Activated naive CD4-positive, alpha-beta T cell treated with anti-CD3 and anti-CD28 coated beads, Interleukin-2, amount 10 ng/mL, durations not matched to agents 7 days and 5 days (primary cell): ENCODE data around the gene RIPOR2.

Experiments
- CTCF ChIA-PET: fragments of 350-600 bp; sonication (Branson Sonifier 250); formaldehyde crosslinking; loops from one replicate; lab custom pipeline; 2021; ENCODE audit warnings: antibody characterized with exemption; lab: Charles Lee
- DNase-seq: peaks from one replicate; pipeline ENCODE4 v3.0.0-alpha.2; 2020
- H3K27ac Mint-ChIP-seq: one replicate; pipeline ENCODE4 v1.8.0; 2021; ENCODE audit warnings: mild to moderate bottlenecking, moderate library complexity, mixed read lengths
- H3K27me3 Mint-ChIP-seq: one replicate; pipeline ENCODE4 v1.8.0; 2021; ENCODE audit warnings: mild to moderate bottlenecking, mixed read lengths
- H3K36me3 Mint-ChIP-seq: one replicate; pipeline ENCODE4 v1.8.0; 2021; ENCODE audit warnings: mixed read lengths
- H3K4me1 Mint-ChIP-seq: one replicate; pipeline ENCODE4 v1.8.0; 2021; ENCODE audit warnings: mixed read lengths
- H3K4me3 Mint-ChIP-seq: one replicate; pipeline ENCODE4 v1.8.0; 2021; ENCODE audit warnings: mild to moderate bottlenecking, moderate library complexity, mixed read lengths
- H3K9me3 Mint-ChIP-seq: one replicate; pipeline ENCODE4 v1.8.0; 2021; ENCODE audit warnings: mixed read lengths

RIPOR2 gene

GRCh38 chr6:24900917-24901697 lies 34.7 kb downstream of the RIPOR2 start:
- H3K27ac Mint-ChIP-seq: peak overlapping the region; percentile 79
- H3K4me3 Mint-ChIP-seq: peak overlapping the region; percentile 22
- H3K27me3 Mint-ChIP-seq: no peaks in the 10 kb centered on the region
- peaks cover 93% of the 10 kb centered on the region for H3K4me1 Mint-ChIP-seq
- DNase-seq: no peak
- peaks cover 4% of the 10 kb centered on the region for H3K9me3 Mint-ChIP-seq
- H3K36me3 Mint-ChIP-seq: peaks cover 91% of the 10 kb centered on the region
- CTCF ChIA-PET: interaction anchor here (1.1 to 4.4 kb wide), 8 partner anchors 12 to 117 kb away, joined by 4 to 24 read pairs (median 8); no protein-coding TSS in a partner anchor

- no peak overlapping the region for H3K4me3 Mint-ChIP-seq
- peaks cover 4% of the 10 kb centered on the region for H3K9me3 Mint-ChIP-seq
- no peaks in the 10 kb centered on the region for H3K27me3 Mint-ChIP-seq
- CTCF ChIA-PET: interaction anchor here (1.1 to 4.4 kb wide), 10 partner anchors 9 to 118 kb away, joined by 4 to 24 read pairs (median 7); no protein-coding TSS in a partner anchor
- H3K4me1 Mint-ChIP-seq: peaks cover 87% of the 10 kb centered on the region
- H3K27ac Mint-ChIP-seq: peak overlapping the region; percentile 77
- peaks cover 83% of the 10 kb centered on the region for H3K36me3 Mint-ChIP-seq
- DNase-seq: peak; percentile 50
These were observed 35.8 kb downstream of the RIPOR2 start for GRCh38 chr6:24899997-24900325.

- CTCF ChIA-PET: interaction anchor here (1.1 to 4.4 kb wide), 10 partner anchors 9 to 119 kb away, joined by 3 to 24 read pairs (median 7); no protein-coding TSS in a partner anchor
- no peak for DNase-seq
- Mint-ChIP-seq H3K4me1 (peaks cover 87% of the 10 kb centered on the region), H3K4me3 (peak overlapping the region; percentile 46), H3K9me3 (peaks cover 4% of the 10 kb centered on the region), H3K27ac (peak overlapping the region; percentile 77), H3K27me3 (no peaks in the 10 kb centered on the region), H3K36me3 (peaks cover 83% of the 10 kb centered on the region)
These were observed 36.4 kb downstream of the RIPOR2 start for GRCh38 chr6:24899136-24899996.

GRCh38 chr6:24898676-24899075 lies 37.1 kb downstream of the RIPOR2 start:
- Mint-ChIP-seq H3K36me3 (peaks cover 83% of the 10 kb centered on the region), H3K4me1 (peaks cover 87% of the 10 kb centered on the region), H3K27me3 (no peaks in the 10 kb centered on the region), H3K4me3 (no peak overlapping the region), H3K27ac (peak overlapping the region; percentile 77), H3K9me3 (peaks cover 4% of the 10 kb centered on the region)
- DNase-seq: no peak
- CTCF ChIA-PET: interaction anchor here (1.1 to 4.4 kb wide), 5 partner anchors 10 to 119 kb away, joined by 3 to 24 read pairs (median 9); no protein-coding TSS in a partner anchor

GRCh38 chr6:24897186-24897585 lies 38.6 kb downstream of the RIPOR2 start:
- CTCF ChIA-PET: no interaction called here
- H3K36me3 Mint-ChIP-seq: peaks cover 85% of the 10 kb centered on the region
- H3K4me1 Mint-ChIP-seq: peaks cover 89% of the 10 kb centered on the region
- no peaks in the 10 kb centered on the region for H3K27me3 Mint-ChIP-seq
- DNase-seq: no peak
- H3K9me3 Mint-ChIP-seq: no peaks in the 10 kb centered on the region
- H3K4me3 Mint-ChIP-seq: no peak overlapping the region
- H3K27ac Mint-ChIP-seq: no peak overlapping the region

GRCh38 chr6:24893342-24893850 lies 42.4 kb downstream of the RIPOR2 start:
- no peaks in the 10 kb centered on the region for H3K27me3 Mint-ChIP-seq
- no peak for DNase-seq
- no peak overlapping the region for H3K4me3 Mint-ChIP-seq
- peaks cover 72% of the 10 kb centered on the region for H3K36me3 Mint-ChIP-seq
- CTCF ChIA-PET: no interaction called here
- no peaks in the 10 kb centered on the region for H3K9me3 Mint-ChIP-seq
- H3K27ac Mint-ChIP-seq: no peak overlapping the region
- H3K4me1 Mint-ChIP-seq: peaks cover 78% of the 10 kb centered on the region

GRCh38 chr6:24891004-24891403 lies 44.8 kb downstream of the RIPOR2 start:
- CTCF ChIA-PET: no interaction called here
- H3K4me3 Mint-ChIP-seq: no peak overlapping the region
- DNase-seq: no peak
- peaks cover 82% of the 10 kb centered on the region for H3K4me1 Mint-ChIP-seq
- H3K27ac Mint-ChIP-seq: no peak overlapping the region
- peaks cover 72% of the 10 kb centered on the region for H3K36me3 Mint-ChIP-seq
- H3K9me3 Mint-ChIP-seq: no peaks in the 10 kb centered on the region
- H3K27me3 Mint-ChIP-seq: no peaks in the 10 kb centered on the region

GRCh38 chr6:24890471-24890870 lies 45.3 kb downstream of the RIPOR2 start:
- H3K4me3 Mint-ChIP-seq: no peak overlapping the region
- H3K27ac Mint-ChIP-seq: no peak overlapping the region
- no peaks in the 10 kb centered on the region for H3K9me3 Mint-ChIP-seq
- H3K27me3 Mint-ChIP-seq: no peaks in the 10 kb centered on the region
- H3K4me1 Mint-ChIP-seq: peaks cover 83% of the 10 kb centered on the region
- peaks cover 73% of the 10 kb centered on the region for H3K36me3 Mint-ChIP-seq
- CTCF ChIA-PET: no interaction called here
- DNase-seq: no peak

GRCh38 chr6:24888715-24889370 lies 46.9 kb downstream of the RIPOR2 start:
- H3K27me3 Mint-ChIP-seq: no peaks in the 10 kb centered on the region
- no peak overlapping the region for H3K27ac Mint-ChIP-seq
- H3K36me3 Mint-ChIP-seq: peaks cover 70% of the 10 kb centered on the region
- peaks cover 79% of the 10 kb centered on the region for H3K4me1 Mint-ChIP-seq
- no peaks in the 10 kb centered on the region for H3K9me3 Mint-ChIP-seq
- no peak overlapping the region for H3K4me3 Mint-ChIP-seq
- no peak for DNase-seq
- CTCF ChIA-PET: interaction anchor here (1.0 to 2.7 kb wide), 4 partner anchors 11 to 104 kb away, joined by 3 to 13 read pairs (median 6); no protein-coding TSS in a partner anchor

GRCh38 chr6:24887545-24888140 lies 48.1 kb downstream of the RIPOR2 start:
- no peak overlapping the region for H3K4me3 Mint-ChIP-seq
- no peaks in the 10 kb centered on the region for H3K27me3 Mint-ChIP-seq
- CTCF ChIA-PET: interaction anchor here (1.0 to 2.7 kb wide), 3 partner anchors 12 to 105 kb away, joined by 3 to 13 read pairs (median 5); no protein-coding TSS in a partner anchor
- peaks cover 79% of the 10 kb centered on the region for H3K4me1 Mint-ChIP-seq
- no peak for DNase-seq
- no peaks in the 10 kb centered on the region for H3K9me3 Mint-ChIP-seq
- H3K27ac Mint-ChIP-seq: peak overlapping the region; percentile 7
- peaks cover 70% of the 10 kb centered on the region for H3K36me3 Mint-ChIP-seq

- peak overlapping the region; percentile 12 for H3K4me3 Mint-ChIP-seq
- no peaks in the 10 kb centered on the region for H3K9me3 Mint-ChIP-seq
- H3K27ac Mint-ChIP-seq: peak overlapping the region; percentile 86
- H3K4me1 Mint-ChIP-seq: peaks cover 84% of the 10 kb centered on the region
- DNase-seq: no peak
- H3K27me3 Mint-ChIP-seq: no peaks in the 10 kb centered on the region
- H3K36me3 Mint-ChIP-seq: peaks cover 75% of the 10 kb centered on the region
- CTCF ChIA-PET: interaction anchor here (1.2 to 2.7 kb wide), 4 partner anchors 16 to 50 kb away, joined by 3 to 7 read pairs (median 6); no protein-coding TSS in a partner anchor
These were observed 52.1 kb downstream of the RIPOR2 start for GRCh38 chr6:24883618-24884017.

GRCh38 chr6:24882835-24883555 lies 52.8 kb downstream of the RIPOR2 start:
- peaks cover 76% of the 10 kb centered on the region for H3K36me3 Mint-ChIP-seq
- no peak overlapping the region for H3K4me3 Mint-ChIP-seq
- peaks cover 2% of the 10 kb centered on the region for H3K9me3 Mint-ChIP-seq
- peaks cover 81% of the 10 kb centered on the region for H3K4me1 Mint-ChIP-seq
- CTCF ChIA-PET: interaction anchor here (1.1 to 1.7 kb wide), 5 partner anchors 17 to 135 kb away, joined by 3 to 7 read pairs (median 3); no protein-coding TSS in a partner anchor
- H3K27me3 Mint-ChIP-seq: no peaks in the 10 kb centered on the region
- no peak for DNase-seq
- H3K27ac Mint-ChIP-seq: peak overlapping the region; percentile 86
